PC-9 (cell line): ENCODE data around the gene GLDN.

Source experiments
- EZH2 ChIP-seq: fragments of 200-600 bp; sonication (generic); IDR thresholded peaks from 2 replicates; pipeline ENCODE4 v1.8.0; 2017; ENCODE audit warnings: antibody characterized with exemption, low read depth
- TF ChIP-seq, protein P1 (sequence below): fragments of 200-600 bp; sonication (generic); conservative IDR thresholded peaks from 2 replicates; pipeline ENCODE4 v1.6.1; 2017; ENCODE audit warnings: mixed run types, antibody characterized with exemption, mild to moderate bottlenecking, moderate library complexity

- TF ChIP-seq EZH2, result no peak
- TF ChIP-seq, protein P1, sequence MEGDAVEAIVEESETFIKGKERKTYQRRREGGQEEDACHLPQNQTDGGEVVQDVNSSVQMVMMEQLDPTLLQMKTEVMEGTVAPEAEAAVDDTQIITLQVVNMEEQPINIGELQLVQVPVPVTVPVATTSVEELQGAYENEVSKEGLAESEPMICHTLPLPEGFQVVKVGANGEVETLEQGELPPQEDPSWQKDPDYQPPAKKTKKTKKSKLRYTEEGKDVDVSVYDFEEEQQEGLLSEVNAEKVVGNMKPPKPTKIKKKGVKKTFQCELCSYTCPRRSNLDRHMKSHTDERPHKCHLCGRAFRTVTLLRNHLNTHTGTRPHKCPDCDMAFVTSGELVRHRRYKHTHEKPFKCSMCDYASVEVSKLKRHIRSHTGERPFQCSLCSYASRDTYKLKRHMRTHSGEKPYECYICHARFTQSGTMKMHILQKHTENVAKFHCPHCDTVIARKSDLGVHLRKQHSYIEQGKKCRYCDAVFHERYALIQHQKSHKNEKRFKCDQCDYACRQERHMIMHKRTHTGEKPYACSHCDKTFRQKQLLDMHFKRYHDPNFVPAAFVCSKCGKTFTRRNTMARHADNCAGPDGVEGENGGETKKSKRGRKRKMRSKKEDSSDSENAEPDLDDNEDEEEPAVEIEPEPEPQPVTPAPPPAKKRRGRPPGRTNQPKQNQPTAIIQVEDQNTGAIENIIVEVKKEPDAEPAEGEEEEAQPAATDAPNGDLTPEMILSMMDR, result no peak
Observed at GRCh38 chr15:51299187-51300015, 42.1 kb upstream of the GLDN start.
